Stimulated activated CD8-positive, alpha-beta memory T cell treated with anti-CD3 and anti-CD28 coated beads, Interleukin-15, amount 100 ng/mL, for 1 hour (primary cell): ENCODE results near the gene S100A6.
"Not testable (repeated sequence)": the region's sequence is repeated elsewhere in the genome, so short reads cannot be mapped to it uniquely, and the experiment has no call there.

ENCODE experiments used
- DNase-seq: peaks from one replicate; pipeline ENCODE4 v3.0.0-alpha.2; 2020; ENCODE audit warnings: low read depth

Gene S100A6

DNA sequence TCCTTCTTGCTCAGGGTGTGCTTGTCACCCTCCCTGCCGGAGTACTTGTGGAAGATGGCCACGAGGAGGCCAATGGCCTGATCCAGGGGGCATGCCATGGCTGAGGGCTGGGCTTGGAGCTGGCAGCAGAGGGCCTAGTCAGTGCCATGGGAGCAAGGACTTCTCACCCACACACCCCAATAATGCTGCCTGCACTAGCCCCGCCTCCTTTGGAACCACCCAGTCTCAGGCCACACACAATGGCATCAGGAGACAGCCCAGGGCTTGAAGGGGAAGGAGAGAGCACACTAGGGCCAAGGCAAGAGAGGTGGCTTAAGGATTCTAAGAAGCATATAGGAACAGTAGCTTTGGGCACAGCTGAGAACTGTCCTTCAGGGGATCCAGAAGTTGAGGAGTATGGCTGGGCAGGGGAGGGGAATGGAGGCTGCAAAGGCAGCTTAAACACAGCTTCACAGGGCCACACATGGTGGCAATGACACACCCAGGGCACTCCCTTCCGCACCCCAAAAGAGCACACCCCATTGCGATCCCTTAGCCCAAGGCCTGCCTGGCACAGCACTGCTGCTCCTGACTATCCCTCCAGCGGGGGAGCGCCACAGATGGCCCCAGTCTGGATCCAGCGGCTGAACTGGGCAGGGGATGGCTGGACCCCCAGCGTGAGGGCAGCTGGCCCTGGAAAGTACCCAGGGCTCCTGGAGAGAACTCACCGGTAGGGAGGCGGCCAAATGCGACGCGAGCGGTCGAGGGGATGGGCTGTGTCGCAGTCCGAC is at the start of gene S100A6:
Gene S100A6 (minus strand): TSS at position 750 of the 770 bp plus-strand sequence. CDS start 652 bp downstream, at position 98.
- DNase-seq = no peak

DNA sequence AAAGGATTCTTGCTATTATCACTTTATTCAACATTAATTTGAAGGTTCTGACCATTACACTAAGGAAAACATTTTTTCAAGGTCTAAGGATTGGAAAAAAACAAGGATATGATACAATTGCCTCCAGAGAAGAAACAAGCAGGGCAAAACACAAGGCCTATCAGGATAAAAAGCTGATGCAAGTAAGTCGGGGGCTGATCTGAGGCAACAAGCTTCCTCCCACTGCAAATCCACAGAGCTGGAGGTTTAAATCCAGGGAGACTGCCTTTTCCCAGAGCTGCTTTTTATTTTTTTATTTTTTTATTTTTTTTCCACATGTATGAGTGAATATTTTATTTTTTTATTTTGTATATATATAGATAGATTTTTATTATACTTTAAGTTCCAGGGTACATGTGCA is 49.2 kb upstream of the S100A6 start:
- no peak for DNase-seq

- DNase-seq = no peak
Observed at GRCh38 chr1:153583976-153584375, 48.2 kb upstream of the S100A6 start.

GRCh38 chr1:153583514-153583913 is 47.7 kb upstream of the S100A6 start:
- DNase-seq = not testable (repeated sequence)

DNA sequence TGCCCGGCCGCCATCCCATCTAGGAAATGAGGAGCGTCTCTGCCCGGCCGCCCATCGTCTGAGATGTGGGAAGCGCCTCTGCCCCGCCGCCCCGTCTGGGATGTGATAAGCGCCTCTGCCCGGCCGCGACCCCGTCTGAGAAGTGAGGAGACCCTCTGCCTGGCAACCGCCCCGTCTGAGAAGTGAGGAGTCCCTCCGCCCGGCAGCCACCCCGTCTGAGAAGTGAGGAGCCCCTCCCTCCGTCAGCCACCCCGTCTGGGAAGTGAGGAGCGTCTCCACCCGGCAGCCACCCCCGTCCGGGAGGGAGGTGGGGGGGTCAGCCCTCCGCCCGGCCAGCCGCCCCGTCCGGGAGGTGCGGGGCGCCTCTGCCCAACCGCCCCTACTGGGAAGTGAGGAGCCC is 47.0 kb upstream of the S100A6 start:
- DNase-seq = not testable (repeated sequence)

GRCh38 chr1:153578936-153579335 is 43.1 kb upstream of the S100A6 start:
- DNase-seq = no peak

- no peak for DNase-seq
Observed at GRCh38 chr1:153578490-153578889, 42.7 kb upstream of the S100A6 start.

DNA sequence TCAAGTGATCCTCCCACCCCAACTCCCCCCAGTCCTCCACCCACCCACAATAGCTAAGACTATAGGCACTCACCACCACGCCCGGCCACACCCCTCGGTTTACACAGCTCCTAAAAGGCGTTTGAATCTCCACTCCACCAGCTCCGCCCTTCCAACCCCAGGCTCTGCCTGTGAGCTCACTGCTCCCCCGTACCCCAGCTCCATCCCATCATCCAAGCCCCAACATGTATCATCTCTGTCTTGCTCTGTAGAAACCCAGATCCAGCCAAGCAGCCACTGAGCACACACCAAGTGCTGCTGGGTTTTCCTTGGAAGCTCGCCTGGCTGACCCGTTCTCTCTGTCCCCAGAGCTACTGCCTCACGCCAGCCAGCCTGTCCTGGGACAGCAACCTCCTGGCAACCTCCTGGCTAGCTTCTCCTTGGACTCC is 41.8 kb upstream of the S100A6 start:
- no peak for DNase-seq

DNA sequence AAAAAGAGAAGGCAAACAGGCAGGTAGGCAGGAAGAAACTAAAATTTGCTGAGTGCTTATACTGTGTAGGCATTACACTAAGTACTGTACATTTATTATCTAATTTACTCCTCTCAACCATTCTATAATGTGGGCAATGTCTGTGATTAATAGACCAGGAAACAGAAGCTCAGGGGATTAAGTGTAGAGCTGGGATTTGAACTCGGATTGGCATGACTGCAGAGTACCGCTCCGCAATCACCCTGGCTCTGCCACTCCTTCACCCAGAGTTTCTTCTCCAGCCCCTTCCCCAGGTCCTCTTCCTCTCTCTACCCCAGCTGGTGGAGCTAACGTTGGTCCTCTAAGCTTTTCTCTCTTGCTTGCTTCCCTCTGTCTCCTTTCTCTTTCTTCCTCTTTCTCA is 41.3 kb upstream of the S100A6 start:
- DNase-seq = no peak

DNA sequence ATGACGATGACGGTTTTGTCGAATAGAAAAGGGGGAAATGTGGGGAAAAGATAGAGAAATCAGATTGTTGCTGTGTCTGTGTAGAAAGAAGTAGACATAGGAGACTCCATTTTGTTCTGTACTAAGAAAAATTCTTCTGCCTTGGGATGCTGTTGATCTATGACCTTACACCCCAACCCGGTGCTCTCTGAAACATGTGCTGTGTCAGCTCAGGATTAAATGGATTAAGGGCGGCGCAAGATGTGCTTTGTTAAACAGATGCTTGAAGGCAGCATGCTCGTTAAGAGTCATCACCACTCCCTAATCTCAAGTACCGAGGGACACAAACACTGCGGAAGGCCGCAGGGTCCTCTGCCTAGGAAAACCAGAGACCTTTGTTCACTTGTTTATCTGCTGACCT is 39.7 kb upstream of the S100A6 start:
- not testable (repeated sequence) for DNase-seq

DNA sequence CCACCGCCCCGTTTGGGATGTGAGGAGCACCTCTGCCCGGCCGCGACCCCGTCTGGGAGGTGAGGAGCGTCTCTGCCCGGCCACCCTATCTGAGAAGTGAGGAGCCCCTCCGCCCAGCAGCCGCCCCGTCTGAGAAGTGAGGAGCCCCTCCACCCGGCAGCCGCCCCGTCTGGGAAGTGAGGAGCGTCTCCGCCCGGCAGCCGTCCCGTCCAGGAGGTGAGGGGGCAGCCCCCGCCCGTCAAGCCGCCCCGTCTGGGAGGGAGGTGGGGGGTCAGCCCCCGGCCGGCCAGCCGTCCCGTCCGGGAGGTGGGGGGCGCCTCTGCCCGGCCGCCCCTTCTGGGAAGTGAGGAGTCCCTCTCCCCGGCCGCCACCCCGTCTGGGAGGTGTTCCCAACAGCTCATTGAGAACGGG is 39.3 kb upstream of the S100A6 start:
- not testable (repeated sequence) for DNase-seq

GRCh38 chr1:153573351-153573750 is 37.6 kb upstream of the S100A6 start:
- no peak for DNase-seq

DNA sequence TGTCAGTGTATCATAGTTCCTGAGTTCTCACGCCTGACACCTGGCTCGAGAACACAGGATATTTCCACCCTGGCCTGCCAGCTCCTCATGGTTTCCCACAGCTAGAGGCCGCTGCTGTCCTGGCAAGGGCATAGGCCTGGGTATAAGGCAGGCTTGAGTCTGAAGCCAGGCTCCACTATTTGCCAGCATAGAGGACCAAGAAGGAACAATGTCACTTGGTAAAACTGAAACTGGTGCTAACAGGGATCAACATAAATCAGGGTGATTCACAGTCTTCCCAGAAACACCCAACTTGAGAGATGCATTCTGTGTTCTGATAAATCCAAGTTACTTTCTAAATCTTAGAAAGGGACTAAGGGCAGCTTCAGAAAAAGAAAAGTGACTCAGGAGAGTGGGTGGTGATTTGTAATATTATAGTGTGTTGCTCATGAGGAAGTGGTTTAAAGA is 36.8 kb upstream of the S100A6 start:
- no peak for DNase-seq

GRCh38 chr1:153571706-153572105 is 35.9 kb upstream of the S100A6 start:
- DNase-seq = no peak

DNA sequence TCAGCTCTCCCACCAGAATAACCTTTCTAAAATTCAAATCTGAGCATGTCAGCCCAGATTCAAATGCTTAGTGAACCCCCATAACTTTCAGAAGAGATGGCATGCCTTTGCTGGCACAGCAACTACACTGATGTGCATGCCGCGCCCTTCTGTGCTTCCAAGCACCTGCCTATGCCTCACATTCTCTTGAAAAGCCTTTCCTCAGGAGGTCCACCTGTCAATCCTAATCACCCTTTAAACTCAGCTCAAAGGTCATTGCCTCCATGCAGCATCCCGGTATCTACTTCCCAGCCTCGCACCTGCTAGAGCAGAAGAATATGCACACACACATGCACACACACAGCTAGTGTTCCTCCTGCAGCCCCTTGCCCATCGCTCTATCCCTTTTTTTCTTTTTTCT is 35.1 kb upstream of the S100A6 start:
- no peak for DNase-seq

DNA sequence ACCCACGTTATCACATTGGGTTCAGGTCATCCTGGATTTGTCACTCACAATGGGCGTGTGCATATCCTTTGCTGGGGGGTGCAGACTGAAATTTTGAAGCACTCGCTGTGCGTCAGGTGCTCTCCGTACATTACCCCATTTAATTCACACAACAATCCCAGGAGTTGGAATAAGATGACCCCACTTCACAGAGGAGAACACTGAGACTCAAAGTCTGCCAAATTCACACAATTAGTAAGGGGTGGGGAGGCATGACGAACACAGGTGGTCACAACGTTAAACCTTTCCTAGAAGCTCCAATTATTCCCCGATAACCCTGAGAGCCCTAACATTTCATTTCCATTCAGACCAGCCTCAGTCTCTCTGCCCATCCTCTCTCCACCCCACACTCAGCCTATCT is 33.7 kb upstream of the S100A6 start:
- DNase-seq = no peak

GRCh38 chr1:153568367-153569099 is 32.7 kb upstream of the S100A6 start:
- DNase-seq = peak; percentile 69

- no peak for DNase-seq
Observed at GRCh38 chr1:153567621-153568366, 32.0 kb upstream of the S100A6 start.

DNA sequence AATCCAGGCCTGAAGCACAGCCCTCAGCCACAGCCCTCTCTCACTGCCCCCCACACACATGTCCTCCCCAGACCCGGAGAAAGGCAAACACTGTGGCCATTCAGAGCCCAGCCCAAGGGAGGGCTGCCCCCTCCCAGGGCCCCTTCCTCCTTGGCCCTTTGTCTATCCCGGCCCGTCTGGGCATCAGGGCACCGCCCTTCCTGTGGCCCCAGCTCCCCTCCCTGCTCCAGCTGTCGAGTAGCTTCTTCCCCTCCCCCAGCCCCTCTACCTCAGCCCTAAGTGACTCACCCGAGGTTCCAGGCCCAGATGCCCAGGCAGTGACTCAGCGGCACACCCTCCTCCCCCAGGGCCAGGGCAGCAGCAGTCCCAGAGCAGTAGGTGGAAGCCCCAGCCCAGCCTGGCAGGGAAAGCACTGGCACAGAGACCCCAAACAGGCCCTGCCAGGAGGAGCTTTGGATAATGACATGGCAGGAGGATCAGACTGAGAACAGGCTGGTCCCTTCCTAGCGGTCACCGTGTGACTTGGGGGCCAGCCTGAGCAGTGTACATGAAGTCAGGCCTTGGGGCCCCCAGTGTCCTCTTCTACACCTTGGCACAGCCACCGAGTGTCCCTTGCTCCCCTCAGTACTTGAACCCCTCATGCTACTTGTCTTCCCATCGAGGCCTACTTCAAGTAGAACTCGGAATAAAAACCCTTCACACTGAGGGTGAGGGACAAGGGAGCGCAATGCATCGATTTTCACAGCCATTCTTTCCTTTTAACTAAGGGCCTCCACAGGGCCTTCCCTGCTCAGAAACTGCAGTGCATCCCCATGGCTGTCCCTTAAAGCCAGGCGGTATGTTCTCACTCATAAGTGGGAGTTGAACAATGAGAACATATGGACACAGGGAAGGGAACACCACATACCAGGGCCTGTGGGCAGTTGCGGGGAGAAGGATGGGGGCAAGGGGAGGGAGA is 30.9 kb upstream of the S100A6 start:
- DNase-seq = peak; percentile 70

- no peak for DNase-seq
Observed at GRCh38 chr1:153565529-153566374, 30.0 kb upstream of the S100A6 start, which contains the start of gene S100A2. Gene S100A2 (minus strand): TSS chr1:153565844. CDS start chr1:153563877, 1,967 bp downstream.
